MM.1S (cell line): Measurements from ENCODE around the gene FSIP1.

Experiments
- CTCF ChIP-seq: fragments of 300-600 bp; sonication (generic); IDR thresholded peaks from 2 replicates; pipeline ENCODE4 v1.5.1; 2016; ENCODE audit warnings: antibody characterized with exemption, low read length, mixed read lengths
- EZH2 ChIP-seq: fragments of 300-600 bp; sonication (generic); optimal IDR thresholded peaks from 2 replicates; pipeline ENCODE3; 2017; ENCODE audit warnings: low read depth, mild to moderate bottlenecking, antibody characterized with exemption, low read length, mixed read lengths
- EZH2phosphoT487 ChIP-seq: fragments of 300-600 bp; sonication (generic); IDR thresholded peaks from 2 replicates; pipeline ENCODE4 v1.6.1; 2018; ENCODE audit warnings: antibody characterized with exemption, low read length

GRCh38 chr15:39788800-39789565, 6.3 kb upstream of the FSIP1 start:
- TF ChIP-seq CTCF (no peak), EZH2phosphoT487 (no peak), EZH2 (no peak)
